HepG2 (cell line): ENCODE data around the gene PRR36. TPM values are rescaled to one million over a fixed set of nuclear protein-coding genes. Genes with fewer than 3 reads are reported as not detected.

Experiments used
- EEA1 ChIP-seq: sonication (generic); formaldehyde crosslinking; IDR thresholded peaks from 2 replicates; pipeline ENCODE4 v1.5.1; 2020; ENCODE audit warnings: mild to moderate bottlenecking, missing genetic modification reagents, borderline replicate concordance
- FOXA3 ChIP-seq: IDR thresholded peaks from 2 replicates; pipeline ENCODE4 v1.6.1; 2016; ENCODE audit warnings: missing genetic modification reagents, missing compliant biosample characterization
- FOXO1 ChIP-seq: sonication (generic); formaldehyde crosslinking; IDR thresholded peaks from 2 replicates; pipeline ENCODE4 v1.4.0; 2020; ENCODE audit warnings: missing genetic modification reagents
- KAT2B ChIP-seq: fragments of 150-350 bp; IDR thresholded peaks from 2 replicates; pipeline ENCODE4 v1.6.1; 2014; ENCODE audit warnings: low read depth, low read length, borderline replicate concordance
- MEF2D ChIP-seq: sonication (generic); formaldehyde crosslinking; IDR thresholded peaks from 2 replicates; pipeline ENCODE4 v1.5.1; 2020; ENCODE audit warnings: mild to moderate bottlenecking, missing genetic modification reagents
- ZFYVE20 ChIP-seq: sonication (generic); formaldehyde crosslinking; IDR thresholded peaks from 2 replicates; pipeline ENCODE4 v1.8.0; 2023; ENCODE audit warnings: low read depth, mild to moderate bottlenecking, moderate library complexity, missing genetic modification reagents, borderline replicate concordance
- ZNF772 ChIP-seq: sonication (generic); formaldehyde crosslinking; IDR thresholded peaks from 2 replicates; pipeline ENCODE4 v1.5.0; 2020; ENCODE audit warnings: mild to moderate bottlenecking, missing genetic modification reagents
- polyA plus RNA-seq, 8 experiments: library from polyadenylated mRNA; depleted of rRNA in 3 of 8; stranded (reverse) in 7 of 8; unstranded in 1 of 8; fragments of >200 nt; fragmentation: Illumina TruSeq in 4 of 8; extraction: Trizol in 4 of 8; gene quantifications; 2 replicates each; pipeline versions ENCODE4 v1.2.1 to v1.2.3, GENCODE V29; 2011 to 2016; ENCODE audit warnings: low read depth in 4 of 8, missing spikeins in 1 of 8, mixed read lengths in 1 of 8; ENCODE audit not compliant: insufficient read depth in 1 of 8
- total RNA-seq, 5 experiments: library from RNA; depleted of rRNA; stranded (reverse); fragments of >200 nt; fragmentation: Illumina TruSeq; extraction: Trizol; gene quantifications; 2 replicates each; pipeline ENCODE4 v1.2.3, GENCODE V29; 2016; ENCODE audit warnings: low read depth in 1 of 5
- TF ChIP-seq, protein P1 (sequence below), 2 experiments: sonication (generic) in 1 of 2; formaldehyde crosslinking in 1 of 2; IDR thresholded peaks; 2 replicates each; pipeline versions ENCODE4 v1.6.1 to v1.9.0; 2014 to 2022; ENCODE audit warnings: antibody characterized with exemption in 1 of 2, borderline replicate concordance in 1 of 2, inconsistent platforms in 1 of 2, low read depth in 1 of 2, missing genetic modification reagents in 1 of 2
- TF ChIP-seq, protein P2 (sequence below): sonication (generic); formaldehyde crosslinking; IDR thresholded peaks from 2 replicates; pipeline ENCODE4 v1.4.0; 2020; ENCODE audit warnings: missing genetic modification reagents

Gene PRR36
- total and polyA plus RNA-seq, 2 of the 13 experiments (the other 11 are each of a cell fraction or from before 2014, with no cell fraction given), result 0.07 to 0.17 TPM

GRCh38 chr19:7864690-7865074 is 9.5 kb downstream of the PRR36 start (continued):
- TF ChIP-seq, protein P1, sequence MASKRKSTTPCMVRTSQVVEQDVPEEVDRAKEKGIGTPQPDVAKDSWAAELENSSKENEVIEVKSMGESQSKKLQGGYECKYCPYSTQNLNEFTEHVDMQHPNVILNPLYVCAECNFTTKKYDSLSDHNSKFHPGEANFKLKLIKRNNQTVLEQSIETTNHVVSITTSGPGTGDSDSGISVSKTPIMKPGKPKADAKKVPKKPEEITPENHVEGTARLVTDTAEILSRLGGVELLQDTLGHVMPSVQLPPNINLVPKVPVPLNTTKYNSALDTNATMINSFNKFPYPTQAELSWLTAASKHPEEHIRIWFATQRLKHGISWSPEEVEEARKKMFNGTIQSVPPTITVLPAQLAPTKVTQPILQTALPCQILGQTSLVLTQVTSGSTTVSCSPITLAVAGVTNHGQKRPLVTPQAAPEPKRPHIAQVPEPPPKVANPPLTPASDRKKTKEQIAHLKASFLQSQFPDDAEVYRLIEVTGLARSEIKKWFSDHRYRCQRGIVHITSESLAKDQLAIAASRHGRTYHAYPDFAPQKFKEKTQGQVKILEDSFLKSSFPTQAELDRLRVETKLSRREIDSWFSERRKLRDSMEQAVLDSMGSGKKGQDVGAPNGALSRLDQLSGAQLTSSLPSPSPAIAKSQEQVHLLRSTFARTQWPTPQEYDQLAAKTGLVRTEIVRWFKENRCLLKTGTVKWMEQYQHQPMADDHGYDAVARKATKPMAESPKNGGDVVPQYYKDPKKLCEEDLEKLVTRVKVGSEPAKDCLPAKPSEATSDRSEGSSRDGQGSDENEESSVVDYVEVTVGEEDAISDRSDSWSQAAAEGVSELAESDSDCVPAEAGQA (IDR thresholded peaks at IDR 0.05; ENCODE audit: low read depth), result 0 out of 2 replicates have a peak, but pooled peaks have one; percentile 25
- TF ChIP-seq, protein P1 (CRISPR knock-in tag; IDR thresholded peaks at IDR 0.05; ENCODE audit: borderline replicate concordance), result no peak
- TF ChIP-seq FOXO1 (CRISPR knock-in tag) (no peak), ZNF772 (no peak), ZFYVE20 (CRISPR knock-in tag) (no peak), FOXA3 (CRISPR knock-in tag) (0 out of 2 replicates have a peak, but pooled peaks have one; percentile 23), EEA1 (CRISPR knock-in tag) (no peak), MEF2D (CRISPR knock-in tag) (no peak), KAT2B (no peak)
- TF ChIP-seq, protein P2, sequence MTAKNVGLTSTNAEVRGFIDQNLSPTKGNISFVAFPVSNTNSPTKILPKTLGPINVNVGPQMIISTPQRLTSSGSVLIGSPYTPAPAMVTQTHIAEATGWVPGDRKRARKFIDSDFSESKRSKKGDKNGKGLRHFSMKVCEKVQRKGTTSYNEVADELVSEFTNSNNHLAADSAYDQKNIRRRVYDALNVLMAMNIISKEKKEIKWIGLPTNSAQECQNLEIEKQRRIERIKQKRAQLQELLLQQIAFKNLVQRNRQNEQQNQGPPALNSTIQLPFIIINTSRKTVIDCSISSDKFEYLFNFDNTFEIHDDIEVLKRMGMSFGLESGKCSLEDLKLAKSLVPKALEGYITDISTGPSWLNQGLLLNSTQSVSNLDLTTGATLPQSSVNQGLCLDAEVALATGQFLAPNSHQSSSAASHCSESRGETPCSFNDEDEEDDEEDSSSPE (CRISPR knock-in tag), result peak; percentile 38; the same call in 1 of the 2 replicates
- TF ChIP-seq, all 625 proteins: peak for 10
